NCI-H187 (cell line): Measurements from ENCODE around the gene KLF11.

ENCODE experiments used
- DNase-seq, 2 experiments: peaks; one replicate each; lab custom pipeline; 2025; lab: John Stamatoyannopoulos, UW

The KLF11 gene

GRCh38 chr2:10064932-10065772 lies 21.8 kb downstream of the KLF11 start:
- no peak for DNase-seq

- no peak for DNase-seq
Measured at GRCh38 chr2:10065773-10066055, 22.4 kb downstream of the KLF11 start.

- no peak for DNase-seq
Measured at GRCh38 chr2:10067330-10067729, 24.0 kb downstream of the KLF11 start.

GRCh38 chr2:10067881-10068280 lies 24.5 kb downstream of the KLF11 start:
- no peak for DNase-seq

- DNase-seq: no peak
Measured at GRCh38 chr2:10071176-10071575, 27.8 kb downstream of the KLF11 start.

GRCh38 chr2:10071595-10071994 lies 28.2 kb downstream of the KLF11 start:
- no peak for DNase-seq

DNA sequence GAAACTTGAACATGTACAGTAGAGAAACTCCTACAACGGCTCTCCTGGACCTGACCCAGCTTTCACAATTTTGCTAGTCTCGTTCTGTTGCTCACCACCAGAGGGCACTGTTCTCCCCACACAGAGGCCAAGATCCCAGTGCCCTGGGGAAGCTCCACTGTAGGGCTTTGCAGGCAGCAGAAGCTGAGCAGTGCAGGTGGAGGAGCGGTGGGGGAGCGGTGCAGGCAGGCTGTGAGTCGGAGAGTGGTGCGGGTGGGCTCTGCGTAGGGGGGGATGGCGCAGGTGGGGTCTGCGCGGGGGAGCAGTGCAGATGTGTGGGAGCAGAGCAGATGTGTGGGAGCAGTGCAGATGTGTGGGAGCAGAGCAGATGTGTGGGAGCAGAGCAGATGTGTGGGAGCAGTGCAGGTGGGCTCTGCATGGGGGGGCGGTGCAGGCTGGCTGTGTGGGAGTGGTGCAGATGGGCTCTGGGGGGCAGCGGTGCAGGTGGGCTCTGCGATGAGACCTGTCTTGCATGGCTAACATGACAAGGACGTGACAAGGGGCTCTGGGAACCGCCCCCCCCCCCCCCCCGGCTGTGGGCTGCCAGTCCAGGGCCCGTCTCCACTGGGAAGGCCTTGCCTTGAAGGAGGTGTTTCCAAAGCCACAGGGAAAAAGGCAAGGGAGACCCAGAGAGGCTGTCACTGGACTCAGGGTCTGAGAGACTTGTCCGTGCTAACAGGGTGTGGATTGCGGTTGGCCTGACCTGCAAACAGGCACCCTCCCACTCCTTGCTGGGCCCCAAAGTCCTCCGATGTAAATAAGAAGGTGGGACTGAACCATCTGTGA lies 29.5 kb downstream of the KLF11 start:
- DNase-seq: peak; percentile 68 to 95

DNA sequence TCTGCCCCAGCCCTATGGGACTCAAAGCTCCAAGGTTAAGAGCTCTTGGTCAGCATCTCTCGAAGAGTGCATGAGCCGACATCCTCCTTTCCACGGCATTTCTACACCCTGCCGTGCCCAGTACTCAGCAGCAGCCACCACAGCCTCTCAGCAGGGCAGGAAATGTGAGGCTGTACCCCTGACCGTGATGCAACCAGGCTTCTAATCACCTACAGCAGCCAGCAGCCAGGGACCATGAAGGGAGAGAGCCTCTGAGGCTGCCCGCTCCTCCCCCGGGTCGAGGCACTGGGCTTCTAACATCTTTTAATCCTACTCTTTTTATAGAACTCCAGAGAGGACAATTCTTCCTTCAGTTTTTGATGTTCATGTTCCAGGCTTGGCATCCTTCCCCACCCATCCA lies 30.4 kb downstream of the KLF11 start:
- no peak for DNase-seq

- no peak for DNase-seq
Measured at GRCh38 chr2:10075101-10075500, 31.8 kb downstream of the KLF11 start.

GRCh38 chr2:10075571-10076209 lies 32.3 kb downstream of the KLF11 start:
- DNase-seq: no peak

- DNase-seq: no peak
Measured at GRCh38 chr2:10076511-10076910, 33.2 kb downstream of the KLF11 start.

DNA sequence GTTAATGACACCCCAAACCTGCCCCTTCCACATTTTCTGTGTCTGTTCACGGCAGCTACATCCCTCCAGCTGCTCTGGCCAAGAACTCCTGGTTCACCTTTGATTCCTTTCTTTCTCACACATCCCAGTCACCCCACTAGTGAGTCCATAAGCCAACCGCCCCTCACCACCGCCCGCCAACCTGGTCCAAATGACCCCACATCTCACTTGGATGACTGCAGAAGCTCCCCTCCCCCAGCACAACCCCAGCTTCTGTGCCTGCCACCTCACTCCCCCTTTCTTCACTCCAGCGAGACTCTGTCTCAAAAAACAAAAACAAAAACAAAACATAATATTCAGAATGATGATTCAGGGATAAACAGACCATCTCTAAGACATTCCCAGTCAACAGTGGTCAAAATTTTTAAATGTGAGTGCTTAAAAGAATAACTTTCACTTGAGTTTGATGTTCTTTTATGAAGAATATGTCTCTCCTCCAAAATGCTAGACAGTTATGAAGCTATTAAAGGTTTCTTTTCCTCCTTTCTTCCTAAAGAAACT lies 33.7 kb downstream of the KLF11 start:
- no peak for DNase-seq

DNA sequence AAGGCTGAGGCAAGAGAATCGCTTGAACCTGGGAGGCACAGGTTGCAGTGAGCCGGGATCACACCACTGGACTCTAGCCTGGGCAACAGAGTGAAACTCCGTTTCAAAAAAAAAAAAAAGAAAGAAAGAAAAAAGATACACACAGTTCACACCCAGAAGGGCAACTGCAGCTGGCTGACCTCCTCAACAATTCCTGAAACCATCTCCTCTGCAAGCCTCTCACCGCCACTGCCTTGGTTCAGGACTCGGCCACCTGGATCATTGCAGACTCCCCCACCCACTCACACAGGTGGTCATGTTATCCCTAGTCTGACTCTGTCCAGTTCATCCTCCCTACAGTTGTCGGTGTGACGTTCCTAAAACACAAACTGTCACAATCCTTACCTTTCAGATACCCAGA lies 34.7 kb downstream of the KLF11 start:
- no peak for DNase-seq

GRCh38 chr2:10078704-10079265 lies 35.4 kb downstream of the KLF11 start:
- no peak for DNase-seq

- no peak for DNase-seq
Measured at GRCh38 chr2:10079266-10079869, 36.0 kb downstream of the KLF11 start.

- no peak for DNase-seq
Measured at GRCh38 chr2:10079870-10080535, 36.7 kb downstream of the KLF11 start, which contains the start of gene CYS1. TSS of gene CYS1 (minus strand) at chr2:10080411. CDS start at chr2:10080223, 188 bp downstream.

- DNase-seq: no peak
Measured at GRCh38 chr2:10080536-10081304, 37.4 kb downstream of the KLF11 start.

GRCh38 chr2:10083046-10083445 lies 39.7 kb downstream of the KLF11 start:
- no peak for DNase-seq

- DNase-seq: no peak
Measured at GRCh38 chr2:10083692-10084211, 40.4 kb downstream of the KLF11 start.

GRCh38 chr2:10084223-10084865 lies 41.0 kb downstream of the KLF11 start:
- no peak for DNase-seq
